NCI-H345 treated with DMSO at 0.1 percent for 48 hours (cell line): ENCODE results near the gene ACAP1.
"Not testable (repeated sequence)": the region's sequence is repeated elsewhere in the genome, so short reads cannot be mapped to it uniquely, and the experiment has no call there.

Source experiments
- DNase-seq: peaks from one replicate; lab custom pipeline; 2025; ENCODE audit not compliant: unreplicated experiment; lab: John Stamatoyannopoulos, UW

ACAP1 gene

DNA sequence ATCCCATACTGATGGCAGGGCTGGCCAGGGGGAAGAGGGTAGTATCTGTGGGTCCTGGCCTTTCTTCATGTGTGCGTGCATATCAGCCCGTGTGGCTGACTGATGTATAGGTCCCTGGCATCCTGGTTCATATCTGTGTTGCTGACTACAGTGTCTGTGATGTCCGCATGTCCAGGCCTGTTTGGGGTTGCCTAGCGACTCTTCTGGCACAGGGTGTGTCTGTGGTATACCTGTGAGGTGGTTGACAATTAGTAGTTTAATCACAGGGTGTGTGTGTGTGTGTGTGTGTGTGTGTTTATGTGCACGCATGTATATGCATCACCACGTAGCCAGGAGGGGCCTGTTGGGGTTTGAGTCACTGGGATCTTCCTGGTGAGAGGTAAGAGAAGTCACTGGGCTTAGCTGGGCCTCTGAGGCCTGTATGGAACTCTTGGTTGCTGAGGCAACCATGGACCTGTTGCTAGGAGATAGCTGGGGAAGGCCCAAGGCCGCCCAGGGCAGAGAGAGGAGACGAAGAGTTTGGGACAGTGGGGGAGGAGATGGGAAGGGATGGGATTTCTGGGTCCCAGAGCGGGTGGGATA lies 18.0 kb downstream of the ACAP1 start:
- no peak for DNase-seq

GRCh38 chr17:7355053-7355452 lies 18.7 kb downstream of the ACAP1 start, which contains the start of gene TMEM95:
Gene TMEM95 (plus strand): TSS chr17:7355156. CDS start chr17:7355205, 49 bp downstream.
- no peak for DNase-seq

- no peak for DNase-seq
These were observed 19.2 kb downstream of the ACAP1 start for GRCh38 chr17:7355573-7355972.

DNA sequence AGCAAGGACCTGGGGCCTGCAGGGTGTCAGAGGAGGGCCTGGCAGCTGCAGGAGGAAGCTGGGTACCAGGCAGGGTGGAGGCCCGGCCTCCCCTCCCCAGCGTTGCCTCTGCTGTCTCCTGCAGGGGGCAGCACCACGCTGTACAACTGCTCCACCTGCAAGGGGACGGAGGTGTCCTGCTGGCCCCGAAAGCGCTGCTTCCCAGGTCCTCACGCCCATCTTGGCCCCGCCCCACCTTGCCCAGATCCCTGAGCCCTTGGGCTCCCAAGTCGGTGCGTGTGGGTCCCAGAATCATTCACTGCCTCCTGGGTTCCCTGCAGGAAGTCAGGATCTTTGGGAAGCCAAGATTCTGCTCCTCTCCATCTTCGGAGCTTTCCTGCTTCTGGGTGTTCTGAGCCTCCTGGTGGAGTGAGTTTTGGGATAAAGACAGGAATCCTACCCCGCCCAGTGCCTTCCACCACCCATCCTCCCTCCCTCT lies 19.8 kb downstream of the ACAP1 start:
- peak; percentile 21 for DNase-seq

DNA sequence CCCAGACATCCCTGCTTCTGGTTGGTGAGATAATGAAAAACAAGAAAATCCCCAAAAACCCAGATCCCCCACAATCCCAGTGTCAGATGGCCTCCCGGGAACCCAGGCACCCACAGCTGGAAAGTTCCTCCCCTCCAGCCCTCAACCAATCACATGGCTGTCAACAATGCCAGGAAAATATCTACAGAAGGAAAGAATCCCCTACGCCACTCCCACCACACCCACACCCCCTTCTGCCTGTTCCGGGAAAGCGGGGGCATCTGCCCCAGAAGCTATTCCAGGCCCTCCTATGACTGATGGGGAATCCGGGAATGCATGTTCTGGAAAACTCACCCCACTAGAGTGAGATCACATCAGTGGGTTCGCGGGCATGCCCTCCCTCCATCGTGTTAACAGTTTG lies 20.4 kb downstream of the ACAP1 start:
- no peak for DNase-seq

DNA sequence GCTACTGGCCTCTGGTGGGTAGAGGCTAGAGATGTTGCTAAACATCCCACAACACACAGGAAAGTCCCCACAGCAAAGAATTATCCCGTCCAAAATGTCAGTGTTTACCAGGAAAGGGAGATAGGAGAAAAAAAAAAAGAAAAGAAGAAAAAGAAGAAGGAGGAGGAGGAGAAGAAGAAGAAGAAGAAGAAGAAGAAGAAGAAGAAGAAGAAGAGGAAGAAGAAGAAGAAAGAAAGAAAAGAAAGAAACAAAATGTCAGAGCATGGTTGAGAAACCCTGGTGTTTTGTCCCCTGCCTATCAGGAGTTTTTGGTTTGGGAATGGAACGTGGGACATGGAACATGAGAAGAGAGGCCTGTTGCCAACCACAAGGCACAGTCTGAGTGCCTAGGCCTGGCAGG lies 21.1 kb downstream of the ACAP1 start:
- DNase-seq: no peak

GRCh38 chr17:7361906-7362305 lies 25.6 kb downstream of the ACAP1 start:
- no peak for DNase-seq

- no peak for DNase-seq
These were observed 27.0 kb downstream of the ACAP1 start for GRCh38 chr17:7363311-7363710.

- not testable (repeated sequence) for DNase-seq
These were observed 29.6 kb downstream of the ACAP1 start for GRCh38 chr17:7365963-7366362.

DNA sequence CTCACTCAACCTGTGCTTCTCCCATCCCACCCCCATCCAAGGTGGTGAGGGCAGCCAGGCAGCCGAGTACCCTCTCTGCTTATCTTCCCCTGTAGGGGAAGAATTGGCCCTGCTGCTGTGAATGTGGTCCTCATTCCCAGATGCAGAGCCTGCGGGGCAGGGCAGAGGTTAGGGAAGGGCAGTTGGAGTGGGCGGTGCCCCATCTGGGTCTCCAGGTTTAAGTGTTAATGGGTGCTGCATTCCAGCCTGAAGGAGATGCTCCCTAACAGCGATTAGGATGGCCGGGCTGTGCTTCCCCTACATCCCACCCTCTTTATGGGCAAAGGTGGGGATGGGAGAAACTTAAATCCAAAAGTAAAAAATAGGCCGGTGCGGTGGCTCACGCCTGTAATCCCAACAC lies 30.8 kb downstream of the ACAP1 start:
- DNase-seq: no peak

- DNase-seq: no peak
These were observed 31.7 kb downstream of the ACAP1 start for GRCh38 chr17:7367918-7368598.

- DNase-seq: not testable (repeated sequence)
These were observed 32.3 kb downstream of the ACAP1 start for GRCh38 chr17:7368599-7368994.

- DNase-seq: no peak
These were observed 33.5 kb downstream of the ACAP1 start for GRCh38 chr17:7369825-7370224.

DNA sequence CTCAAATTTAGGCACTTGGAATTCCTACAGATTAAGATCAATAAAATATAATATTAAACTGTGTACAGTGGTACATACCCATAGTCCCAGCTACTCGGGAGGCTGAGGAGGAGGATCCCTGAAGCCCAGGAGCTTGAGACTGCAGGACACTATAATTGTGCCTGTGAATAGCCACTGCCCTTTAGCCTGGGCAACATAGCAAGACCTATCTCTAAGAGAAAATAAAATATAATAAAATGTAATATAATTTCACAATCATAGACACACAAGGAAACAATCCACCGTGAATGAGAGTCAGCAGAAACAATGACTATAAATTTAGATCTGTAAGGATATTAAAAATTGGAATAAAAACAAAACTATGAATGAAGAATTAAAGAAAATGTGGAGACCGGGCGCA lies 34.5 kb downstream of the ACAP1 start:
- DNase-seq: no peak

- no peak for DNase-seq
These were observed 38.0 kb downstream of the ACAP1 start for GRCh38 chr17:7374353-7374752.

- DNase-seq: no peak
These were observed 42.8 kb downstream of the ACAP1 start for GRCh38 chr17:7379134-7379533.

DNA sequence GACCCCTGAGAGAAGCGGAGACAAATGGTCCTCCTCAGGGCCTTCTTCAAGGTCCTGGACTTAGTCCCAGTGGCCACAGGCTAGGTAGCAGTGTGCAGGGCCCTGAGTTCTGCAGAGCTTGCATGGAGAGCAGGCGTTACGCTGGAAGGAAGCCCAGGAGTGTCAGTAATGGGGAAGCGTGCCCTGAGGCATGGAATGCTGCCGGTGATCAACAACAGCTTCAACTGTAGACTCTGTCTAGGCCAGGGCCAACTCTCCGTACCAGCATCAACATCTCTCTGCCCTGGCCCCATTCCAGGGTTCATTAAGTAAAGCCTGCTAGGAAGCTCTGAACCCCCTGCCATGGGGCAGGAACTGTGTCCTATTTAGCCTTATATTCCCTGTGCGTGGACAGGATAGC lies 44.0 kb downstream of the ACAP1 start:
- DNase-seq: peak; percentile 20

- no peak for DNase-seq
These were observed 44.7 kb downstream of the ACAP1 start, which contains the start of gene TNK1 for GRCh38 chr17:7380855-7381683. Gene TNK1 (plus strand): TSS chr17:7381089. CDS start chr17:7382927, 1,838 bp downstream.

GRCh38 chr17:7382901-7383300 lies 46.6 kb downstream of the ACAP1 start:
- DNase-seq: no peak

- no peak for DNase-seq
These were observed 47.0 kb downstream of the ACAP1 start for GRCh38 chr17:7383371-7383741.

DNA sequence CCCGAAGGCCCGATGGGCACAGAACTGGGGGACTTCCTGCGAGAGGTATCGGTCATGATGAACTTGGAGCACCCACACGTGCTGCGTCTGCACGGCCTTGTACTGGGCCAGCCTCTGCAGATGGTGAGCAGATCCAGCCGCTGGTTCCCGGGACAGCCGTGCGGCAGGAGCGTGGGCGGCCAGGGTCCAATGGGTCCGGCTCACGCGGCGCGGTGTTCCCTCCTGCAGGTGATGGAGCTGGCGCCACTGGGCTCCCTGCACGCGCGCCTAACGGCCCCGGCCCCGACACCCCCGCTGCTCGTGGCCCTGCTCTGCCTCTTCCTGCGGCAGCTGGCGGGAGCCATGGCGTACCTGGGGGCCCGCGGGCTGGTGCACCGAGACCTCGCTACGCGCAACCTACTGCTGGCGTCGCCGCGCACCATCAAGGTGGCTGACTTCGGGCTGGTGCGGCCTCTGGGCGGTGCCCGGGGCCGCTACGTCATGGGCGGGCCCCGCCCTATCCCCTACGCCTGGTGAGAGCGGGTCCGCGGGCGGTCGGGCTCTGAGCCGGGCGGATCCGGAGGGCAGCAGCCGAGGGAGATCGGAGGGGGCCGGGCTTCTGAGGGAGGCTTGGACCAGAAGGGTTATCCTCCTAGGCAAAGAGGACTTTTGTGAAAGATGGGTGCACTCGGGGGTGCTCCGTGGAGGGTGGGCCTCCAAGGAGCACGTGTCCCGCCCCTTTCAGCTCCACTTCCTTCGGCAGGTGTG lies 47.6 kb downstream of the ACAP1 start:
- peak; percentile 22 for DNase-seq
